ENCODE measurements around the gene CAMSAP1.

DNA sequence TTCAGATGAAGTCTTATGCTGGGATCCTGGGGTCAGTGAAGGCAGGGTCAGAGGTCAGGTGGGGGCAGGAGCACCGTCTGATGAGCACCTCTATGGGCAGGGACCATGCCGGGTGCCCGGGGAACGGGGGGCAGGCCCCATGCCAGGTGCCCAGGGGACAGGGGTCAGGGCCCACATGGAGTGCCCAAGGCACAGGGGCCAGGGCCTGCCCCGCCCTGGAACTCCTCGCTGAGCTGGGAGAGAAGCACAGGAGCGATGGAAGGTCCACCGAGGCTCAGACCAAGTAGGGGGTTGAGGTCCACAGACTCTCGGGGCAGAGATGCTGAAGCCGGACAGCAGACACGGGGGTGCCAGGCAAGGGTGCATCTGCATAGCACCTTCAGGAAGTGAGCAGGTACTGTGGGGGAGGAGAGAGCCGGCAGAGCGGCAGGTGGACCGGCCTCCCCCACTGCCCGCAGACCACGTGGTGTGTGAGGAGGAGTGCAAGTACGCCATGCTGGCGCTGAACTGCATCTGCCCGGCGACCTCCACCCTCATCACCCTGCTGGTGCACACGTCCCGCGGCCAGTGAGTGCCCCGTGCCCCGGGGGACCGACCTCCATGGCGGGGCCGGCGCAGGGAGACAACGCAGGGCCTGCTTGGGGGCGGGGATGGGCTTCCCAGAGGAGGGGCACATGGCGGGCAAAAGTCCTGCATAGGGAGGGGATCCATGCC lies 137.7 kb downstream of the CAMSAP1 start:
- TF ChIP-seq, protein P1, sequence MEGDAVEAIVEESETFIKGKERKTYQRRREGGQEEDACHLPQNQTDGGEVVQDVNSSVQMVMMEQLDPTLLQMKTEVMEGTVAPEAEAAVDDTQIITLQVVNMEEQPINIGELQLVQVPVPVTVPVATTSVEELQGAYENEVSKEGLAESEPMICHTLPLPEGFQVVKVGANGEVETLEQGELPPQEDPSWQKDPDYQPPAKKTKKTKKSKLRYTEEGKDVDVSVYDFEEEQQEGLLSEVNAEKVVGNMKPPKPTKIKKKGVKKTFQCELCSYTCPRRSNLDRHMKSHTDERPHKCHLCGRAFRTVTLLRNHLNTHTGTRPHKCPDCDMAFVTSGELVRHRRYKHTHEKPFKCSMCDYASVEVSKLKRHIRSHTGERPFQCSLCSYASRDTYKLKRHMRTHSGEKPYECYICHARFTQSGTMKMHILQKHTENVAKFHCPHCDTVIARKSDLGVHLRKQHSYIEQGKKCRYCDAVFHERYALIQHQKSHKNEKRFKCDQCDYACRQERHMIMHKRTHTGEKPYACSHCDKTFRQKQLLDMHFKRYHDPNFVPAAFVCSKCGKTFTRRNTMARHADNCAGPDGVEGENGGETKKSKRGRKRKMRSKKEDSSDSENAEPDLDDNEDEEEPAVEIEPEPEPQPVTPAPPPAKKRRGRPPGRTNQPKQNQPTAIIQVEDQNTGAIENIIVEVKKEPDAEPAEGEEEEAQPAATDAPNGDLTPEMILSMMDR (conservative IDR thresholded peaks at IDR 0.05; ENCODE audit: low read depth, low read length) = no peak
- TF ChIP-seq MAZ (IDR thresholded peaks at IDR 0.05; ENCODE audit: borderline replicate concordance, low read depth, low read length) (no peak), POLR2A (IDR thresholded peaks at IDR 0.05; ENCODE audit: low read depth, low read length) (no peak), RFX5 (IDR thresholded peaks at IDR 0.05; ENCODE audit: low read depth, low read length) (no peak), FOS (IDR thresholded peaks at IDR 0.05; ENCODE audit: low read depth, low read length) (no peak), CEBPB (IDR thresholded peaks at IDR 0.05; ENCODE audit: low read depth, low read length) (no peak)
- TF ChIP-seq, protein P2, sequence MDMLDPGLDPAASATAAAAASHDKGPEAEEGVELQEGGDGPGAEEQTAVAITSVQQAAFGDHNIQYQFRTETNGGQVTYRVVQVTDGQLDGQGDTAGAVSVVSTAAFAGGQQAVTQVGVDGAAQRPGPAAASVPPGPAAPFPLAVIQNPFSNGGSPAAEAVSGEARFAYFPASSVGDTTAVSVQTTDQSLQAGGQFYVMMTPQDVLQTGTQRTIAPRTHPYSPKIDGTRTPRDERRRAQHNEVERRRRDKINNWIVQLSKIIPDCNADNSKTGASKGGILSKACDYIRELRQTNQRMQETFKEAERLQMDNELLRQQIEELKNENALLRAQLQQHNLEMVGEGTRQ (IDR thresholded peaks at IDR 0.05; ENCODE audit: low read depth, low read length) = no peak
- TF ChIP-seq, protein P3, sequence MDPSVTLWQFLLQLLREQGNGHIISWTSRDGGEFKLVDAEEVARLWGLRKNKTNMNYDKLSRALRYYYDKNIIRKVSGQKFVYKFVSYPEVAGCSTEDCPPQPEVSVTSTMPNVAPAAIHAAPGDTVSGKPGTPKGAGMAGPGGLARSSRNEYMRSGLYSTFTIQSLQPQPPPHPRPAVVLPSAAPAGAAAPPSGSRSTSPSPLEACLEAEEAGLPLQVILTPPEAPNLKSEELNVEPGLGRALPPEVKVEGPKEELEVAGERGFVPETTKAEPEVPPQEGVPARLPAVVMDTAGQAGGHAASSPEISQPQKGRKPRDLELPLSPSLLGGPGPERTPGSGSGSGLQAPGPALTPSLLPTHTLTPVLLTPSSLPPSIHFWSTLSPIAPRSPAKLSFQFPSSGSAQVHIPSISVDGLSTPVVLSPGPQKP (IDR thresholded peaks at IDR 0.05; ENCODE audit: borderline replicate concordance, low read depth, low read length) = no peak

Measured in IMR-90 (cell line).